DMS153 (cell line): ENCODE measurements around the gene TENT5C.

Source experiments
- DNase-seq: peaks from one replicate; lab custom pipeline; 2025; lab: John Stamatoyannopoulos, UW

TENT5C gene

DNA sequence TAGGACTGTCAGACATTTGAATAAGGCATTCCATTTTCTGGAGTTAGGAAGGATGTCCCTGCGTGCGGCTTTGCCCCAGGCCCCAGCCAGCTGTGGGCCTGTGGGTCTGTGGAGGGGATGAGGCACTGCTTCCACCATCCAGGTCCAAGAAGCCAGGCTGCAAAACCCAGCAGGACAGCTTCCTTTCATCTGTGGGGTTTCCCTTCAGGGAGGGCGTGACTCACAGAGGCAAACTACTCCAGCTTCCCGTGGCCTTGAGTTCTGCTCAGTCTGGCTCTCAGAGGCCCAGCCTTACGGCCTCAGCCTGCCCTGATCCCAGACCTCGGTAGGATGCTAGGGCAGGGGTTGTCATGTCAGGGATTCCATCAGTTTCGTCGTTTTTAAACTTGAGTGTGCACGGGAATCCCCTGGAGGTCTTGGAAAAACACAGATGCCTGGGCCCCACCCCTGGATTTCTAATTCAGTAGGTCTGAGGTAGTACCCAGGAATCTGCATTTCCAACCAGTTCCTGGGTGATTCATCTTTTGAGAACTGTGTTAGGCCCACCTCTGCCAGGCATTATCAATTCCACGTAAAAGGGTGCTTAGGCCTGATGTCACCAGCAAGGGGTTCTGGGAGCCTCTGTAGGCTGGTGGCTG, 32.3 kb upstream of the TENT5C start:
- DNase-seq: no peak

DNA sequence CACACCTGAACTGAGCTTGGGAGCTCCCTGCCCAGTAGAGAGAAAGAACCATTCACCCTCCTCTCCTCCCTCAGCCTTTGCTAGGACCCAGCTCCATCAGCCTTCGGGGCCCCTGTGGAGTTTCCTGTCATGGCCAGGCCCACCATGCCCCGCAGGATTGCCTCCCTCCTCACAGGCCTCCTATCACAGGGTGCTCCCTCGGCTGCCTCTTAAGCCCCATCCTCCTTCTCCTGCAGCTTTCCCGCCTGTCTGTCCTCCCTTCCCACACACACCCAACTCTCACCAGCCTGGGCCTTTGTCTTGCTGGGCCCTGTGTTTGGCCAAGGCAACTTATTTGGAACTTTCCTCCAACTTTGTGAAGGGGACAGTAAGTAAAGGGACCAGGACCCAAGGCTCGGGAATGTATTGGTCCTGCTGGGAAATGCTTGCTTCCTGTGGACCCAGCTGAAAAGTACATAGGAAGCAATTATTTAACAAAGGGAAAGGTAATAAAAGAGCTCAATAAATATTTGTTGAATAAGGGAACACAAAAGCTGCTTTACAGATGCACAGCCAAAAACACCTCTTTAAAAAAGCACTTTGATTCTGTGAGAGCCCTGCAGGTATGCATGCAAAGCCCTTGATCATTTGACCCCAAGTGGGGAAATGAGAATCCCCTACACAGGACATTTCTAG, 31.6 kb upstream of the TENT5C start:
- peak; percentile 84 for DNase-seq

DNA sequence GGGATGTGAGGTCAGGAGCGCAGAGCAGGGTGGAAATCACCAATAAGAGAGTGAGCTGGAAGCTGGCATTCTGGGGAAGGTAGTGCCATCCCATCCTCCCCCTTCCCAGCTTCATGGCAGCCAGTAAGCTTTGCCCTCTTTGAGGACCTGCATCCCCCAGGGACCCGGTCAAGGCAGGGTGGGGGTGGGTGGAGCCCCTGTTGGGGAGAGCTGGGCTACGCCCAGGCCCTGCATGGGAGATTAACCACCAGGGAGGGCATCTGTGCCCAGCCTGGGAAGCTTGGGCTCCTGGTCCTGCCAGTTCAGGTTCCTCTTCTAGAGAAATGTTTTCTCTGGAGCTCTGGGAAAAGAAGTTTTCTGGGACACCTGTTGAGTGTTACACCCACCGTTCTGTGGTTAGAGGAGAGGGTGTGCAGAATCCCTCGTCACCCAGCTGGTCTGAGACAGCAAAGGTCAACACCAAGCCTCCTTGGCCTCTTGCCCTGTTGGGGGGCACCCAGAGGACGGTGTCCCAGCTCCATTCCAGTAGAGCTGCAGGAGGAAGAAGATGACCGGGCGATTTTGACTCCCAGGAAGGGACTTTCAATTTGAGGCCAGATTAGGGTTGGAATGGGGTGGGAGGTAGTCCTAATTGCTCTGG, 30.1 kb upstream of the TENT5C start:
- no peak for DNase-seq

DNA sequence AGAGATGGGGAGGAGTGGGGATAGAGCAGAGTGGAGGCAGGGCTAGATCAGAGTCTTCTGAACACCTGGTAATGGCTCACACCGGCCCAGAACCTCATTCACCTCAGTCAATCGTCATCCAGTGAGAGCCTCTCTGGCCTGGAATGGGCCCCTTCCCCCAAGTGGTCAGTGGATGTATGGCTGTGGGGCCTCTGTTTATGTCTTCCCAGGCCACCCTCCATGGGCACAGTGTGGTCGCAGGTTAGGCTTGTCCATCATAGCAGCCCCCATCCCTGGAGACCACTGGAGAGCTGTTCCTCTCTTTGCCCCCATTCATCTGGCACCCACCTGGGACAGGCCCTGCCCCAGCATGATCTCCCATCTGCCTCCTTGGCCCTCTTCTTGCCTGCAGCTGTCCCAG, 29.6 kb upstream of the TENT5C start:
- DNase-seq: no peak

DNA sequence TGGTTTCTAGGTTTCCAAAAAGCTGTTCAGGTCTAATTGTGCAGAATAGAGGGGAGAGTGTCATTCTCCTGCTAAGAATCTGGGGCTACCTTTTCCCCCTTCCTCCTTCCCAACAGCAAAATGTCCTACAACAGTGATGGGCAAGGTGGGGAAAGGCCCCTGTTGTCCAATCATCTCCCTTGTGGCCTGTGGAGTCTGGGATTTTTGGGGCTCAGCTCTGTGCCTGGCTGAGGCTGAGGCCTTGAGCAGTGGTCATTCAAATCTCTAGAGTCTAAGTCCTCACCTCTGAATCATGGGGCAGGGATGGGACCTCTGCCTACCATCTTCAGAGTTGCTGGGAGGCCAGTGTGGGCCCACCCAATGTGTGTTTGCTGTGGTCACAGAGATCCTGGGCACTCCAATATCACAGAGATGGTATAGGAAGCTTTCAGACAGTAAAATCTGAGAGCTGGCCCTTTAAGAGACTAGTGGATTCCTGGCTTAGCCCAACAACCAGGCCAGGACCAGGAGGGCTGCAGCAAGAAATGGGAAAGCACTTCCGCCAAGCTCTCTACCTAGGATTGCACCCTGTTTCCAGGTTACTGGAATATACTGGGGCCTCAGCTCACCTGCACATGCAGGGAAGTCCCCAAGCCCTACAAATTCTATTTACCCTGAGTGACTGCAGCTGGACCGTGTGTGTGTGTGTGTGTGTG, 28.5 kb upstream of the TENT5C start:
- no peak for DNase-seq

DNA sequence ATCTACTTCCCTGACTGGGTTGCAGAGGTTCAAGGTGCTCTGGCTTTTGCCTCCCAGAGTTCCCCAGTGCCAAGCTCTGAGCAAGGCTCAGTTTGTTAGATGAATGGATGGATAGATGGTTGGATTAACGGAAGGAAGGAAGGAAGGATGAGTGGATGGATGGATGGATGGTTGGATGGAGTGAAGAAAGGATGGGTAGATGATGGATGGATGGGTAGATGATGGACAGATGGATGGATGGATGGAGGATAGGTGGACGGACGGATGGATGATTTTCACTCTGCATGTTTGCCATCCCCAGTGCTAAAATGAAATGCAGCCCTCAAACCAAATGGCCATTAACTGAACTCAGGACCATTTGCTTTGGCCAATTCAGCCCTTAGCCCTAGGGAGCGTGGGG, 27.4 kb upstream of the TENT5C start:
- DNase-seq: no peak

DNA sequence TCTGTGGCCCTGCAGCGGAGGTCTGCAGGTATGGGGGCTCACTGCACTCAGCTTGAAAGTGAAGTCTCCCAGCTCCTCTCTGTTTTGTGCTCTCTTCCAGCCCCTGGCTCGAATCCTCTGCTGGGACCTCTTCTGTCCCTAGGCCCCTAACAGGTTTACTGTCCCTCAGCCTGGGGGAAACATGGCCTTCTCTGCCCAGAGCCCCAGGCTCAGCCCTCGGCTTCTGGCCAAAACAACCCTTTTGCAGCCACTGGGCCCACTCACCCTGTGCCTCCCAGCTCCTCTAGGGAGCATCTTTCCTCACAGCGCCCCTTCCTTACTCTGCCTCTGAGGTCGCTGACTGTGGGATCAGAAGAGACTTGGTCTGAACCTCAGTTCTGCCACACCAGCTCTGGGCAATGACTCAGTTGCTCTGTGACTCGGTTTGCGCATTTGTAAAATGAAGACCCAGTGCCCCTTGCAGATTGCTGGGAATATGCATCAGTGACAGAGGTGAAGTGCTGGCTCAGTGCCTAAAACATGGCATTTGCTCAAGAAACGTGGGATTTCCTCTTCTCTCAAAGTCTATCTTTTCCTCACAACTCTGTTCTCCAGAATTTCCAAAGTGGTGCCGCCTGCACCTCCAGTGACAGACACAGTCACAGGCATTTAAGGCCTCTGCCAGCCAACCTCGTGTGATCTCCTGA, 26.5 kb upstream of the TENT5C start:
- DNase-seq: no peak

DNA sequence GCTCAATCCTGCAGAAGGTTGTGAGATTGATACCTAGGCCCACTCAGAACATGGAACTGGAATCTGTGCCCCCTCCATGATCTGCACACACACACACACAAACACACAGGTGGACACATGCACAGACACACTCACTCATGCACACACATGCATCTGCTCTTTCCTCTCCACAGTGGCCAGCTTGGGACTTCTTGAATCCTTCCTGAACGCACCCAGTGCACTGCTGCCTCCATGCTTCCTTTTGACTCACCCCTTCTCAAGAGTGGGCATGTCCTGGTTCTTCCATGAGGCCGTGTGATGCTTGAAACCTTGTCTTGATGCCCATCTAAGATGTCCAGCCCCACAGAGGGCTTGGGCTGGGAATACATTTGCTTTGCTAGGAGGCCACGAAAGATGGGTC, 25.4 kb upstream of the TENT5C start:
- no peak for DNase-seq

DNA sequence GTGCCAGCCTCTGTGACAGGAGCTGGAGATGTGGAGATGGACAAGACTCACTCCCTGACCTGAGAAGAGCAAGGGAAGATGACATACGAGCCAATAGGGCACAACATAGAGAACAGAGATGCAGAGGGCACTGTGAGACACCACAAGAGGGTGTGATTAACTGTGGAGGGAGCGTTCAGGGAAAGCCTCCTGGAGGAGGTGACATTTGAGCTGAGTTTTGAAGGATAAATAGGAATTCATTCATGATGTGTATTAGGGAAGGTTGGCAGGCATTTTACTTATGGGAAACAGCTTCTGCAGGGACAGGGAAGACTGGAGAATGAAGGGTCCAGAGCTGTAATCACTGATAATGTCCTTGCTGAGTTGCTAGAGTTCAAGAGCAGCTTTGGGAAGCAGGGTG, 25.0 kb upstream of the TENT5C start:
- DNase-seq: no peak

DNA sequence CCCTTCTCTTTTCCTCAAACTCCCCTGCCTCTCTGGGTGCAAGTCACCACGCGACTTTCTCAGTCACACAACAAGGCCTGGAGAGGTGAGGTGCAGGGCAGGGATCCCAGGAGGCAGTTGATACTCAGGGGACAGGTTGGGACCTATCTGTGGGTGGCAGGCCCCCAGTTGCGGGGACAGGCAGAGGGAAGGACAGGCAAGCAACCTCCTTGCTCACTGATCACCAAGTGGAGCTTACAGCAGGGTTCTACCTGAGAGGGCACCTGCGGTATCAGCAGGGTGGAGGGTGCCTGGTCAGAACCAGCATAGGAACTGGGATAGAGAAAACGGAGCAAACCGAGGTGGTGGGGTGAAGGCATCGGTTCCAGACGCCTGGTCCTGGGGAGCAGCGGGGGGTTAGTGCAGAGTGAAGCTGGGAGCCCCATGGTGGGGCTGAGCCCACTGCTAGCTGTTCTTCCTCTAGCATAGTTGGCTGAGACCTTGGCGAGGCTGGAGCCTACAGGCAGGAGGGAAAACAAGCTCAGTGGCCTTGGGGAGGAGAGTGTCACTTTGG, 24.4 kb upstream of the TENT5C start:
- DNase-seq: no peak

DNA sequence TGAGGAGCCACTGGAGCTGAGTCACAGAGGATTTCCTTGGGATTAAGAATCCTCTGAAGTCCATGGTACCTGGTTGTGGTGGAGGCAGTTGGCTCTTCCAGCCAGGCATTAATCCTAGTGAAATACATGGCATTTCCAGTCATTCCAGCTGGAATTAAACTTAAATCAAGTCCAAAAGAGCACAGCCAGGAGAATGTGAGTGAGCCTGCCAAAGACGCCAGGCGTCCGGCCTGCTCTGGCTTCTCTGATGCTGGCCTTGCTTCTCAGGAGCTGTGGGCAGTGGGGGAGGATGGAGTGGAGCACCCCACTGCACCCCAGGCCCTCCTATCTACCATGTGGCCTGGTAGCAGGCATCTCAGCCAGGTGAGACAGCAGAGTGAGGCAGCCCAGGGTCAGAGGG, 23.4 kb upstream of the TENT5C start:
- DNase-seq: no peak

DNA sequence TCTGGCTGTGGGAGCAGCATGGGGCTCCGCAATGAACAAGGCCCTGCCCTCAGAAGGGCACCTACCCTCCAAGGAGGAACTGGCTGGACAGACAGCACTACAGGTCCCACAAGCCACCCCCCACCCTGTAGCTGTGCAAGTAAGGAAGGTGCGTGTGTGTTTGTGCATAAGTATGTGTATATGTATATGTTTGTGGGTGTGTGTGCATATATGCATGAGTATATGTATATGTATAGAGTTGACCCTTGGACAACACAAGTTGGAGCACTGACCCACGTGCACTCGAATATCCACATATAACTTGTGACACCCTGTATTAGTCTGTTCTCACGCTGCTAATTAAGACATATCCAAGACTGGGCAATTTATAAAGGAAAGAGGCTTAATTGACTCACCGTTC, 22.6 kb upstream of the TENT5C start:
- DNase-seq: no peak

DNA sequence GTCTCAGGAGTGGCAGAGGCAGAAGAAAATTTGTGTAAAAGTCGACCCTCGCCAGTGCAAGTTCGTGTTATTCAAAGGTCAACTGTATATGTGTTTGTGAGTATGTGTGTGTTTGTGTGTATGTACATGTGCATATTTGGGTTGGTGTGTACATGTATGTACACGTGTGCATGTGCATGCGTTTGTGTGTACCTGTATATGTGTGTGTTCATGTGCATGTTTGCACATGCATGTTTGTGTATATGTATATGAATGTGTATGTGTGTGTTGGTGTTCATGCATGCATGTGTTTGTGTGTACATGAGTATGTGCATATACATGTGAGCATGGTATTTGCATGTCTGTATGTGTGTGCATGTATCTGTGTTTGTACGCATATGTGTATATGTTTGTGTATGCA, 21.7 kb upstream of the TENT5C start:
- DNase-seq: no peak

DNA sequence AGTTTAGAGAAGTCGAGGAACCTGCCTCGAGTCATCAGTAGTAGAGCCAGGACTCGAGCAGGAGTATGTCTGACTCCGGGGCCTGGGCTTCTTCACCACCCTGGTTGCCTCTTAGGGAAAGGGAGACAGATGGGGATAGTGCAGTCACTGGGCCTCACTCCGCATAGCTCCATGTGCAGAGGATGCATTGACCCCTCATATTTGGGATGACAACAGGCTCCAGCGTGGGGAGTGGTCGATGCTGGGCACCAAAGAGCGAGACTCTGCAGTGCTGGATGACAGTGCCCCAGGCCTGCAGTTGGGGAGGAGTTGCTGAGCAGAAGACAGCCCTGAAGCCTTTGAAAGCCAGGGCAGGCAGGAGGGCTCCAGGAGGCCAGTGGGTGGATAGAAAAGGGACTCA, 20.8 kb upstream of the TENT5C start:
- no peak for DNase-seq

DNA sequence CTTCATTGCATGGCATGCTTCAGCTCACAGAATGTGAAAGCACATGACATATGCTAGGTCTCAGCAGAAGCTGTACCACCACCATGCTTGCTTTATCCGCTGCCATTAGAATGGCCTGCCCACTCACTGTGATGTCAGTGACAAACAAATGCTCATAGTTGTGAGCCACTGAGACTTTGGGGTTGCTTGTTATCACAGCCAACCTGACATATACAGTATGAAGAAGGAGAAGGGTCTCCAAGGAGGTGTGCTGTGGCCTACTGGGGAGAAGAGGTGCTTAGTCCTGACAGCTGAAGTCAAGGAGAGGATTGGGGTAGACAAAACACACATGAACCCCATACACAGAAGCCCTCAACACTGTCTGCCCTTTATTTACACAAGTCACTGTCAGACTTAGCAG, 19.5 kb upstream of the TENT5C start:
- DNase-seq: no peak

DNA sequence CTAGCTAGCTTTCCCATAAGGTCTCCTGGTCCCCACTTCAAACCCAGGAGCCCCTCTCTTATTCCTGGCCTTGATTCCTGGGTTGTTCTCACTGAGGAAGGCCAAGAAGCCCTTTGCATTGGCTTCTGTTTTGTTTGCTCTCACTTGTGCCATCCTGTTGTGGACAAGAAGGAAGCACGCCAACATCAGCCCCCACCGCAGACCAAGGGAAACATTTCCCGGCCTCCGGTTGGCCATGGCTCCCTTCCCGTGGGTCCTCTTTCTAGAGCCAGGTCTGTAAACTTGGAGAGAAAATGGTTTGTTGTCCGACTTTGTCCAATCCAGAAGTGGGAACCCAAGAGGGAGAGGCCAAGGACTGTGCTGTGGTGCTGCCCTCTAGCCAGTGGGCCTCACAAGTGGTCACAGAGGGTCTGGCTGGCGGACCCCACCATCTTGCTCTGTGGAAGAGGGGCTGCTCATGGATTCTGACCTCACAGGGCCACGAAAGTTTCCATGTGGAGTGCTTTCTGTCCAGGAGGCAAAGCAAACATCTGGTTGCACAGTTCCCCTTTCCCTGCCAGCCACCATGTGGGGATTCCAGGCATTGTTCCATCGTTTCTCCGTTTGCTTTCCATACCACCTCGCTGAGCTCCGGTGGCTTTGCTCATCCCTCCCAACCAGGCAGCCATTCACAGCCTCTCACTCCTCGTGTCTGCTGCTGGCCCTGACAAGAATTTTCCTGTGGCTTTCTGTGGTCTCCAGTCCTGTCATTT, 18.9 kb upstream of the TENT5C start:
- DNase-seq: no peak

DNA sequence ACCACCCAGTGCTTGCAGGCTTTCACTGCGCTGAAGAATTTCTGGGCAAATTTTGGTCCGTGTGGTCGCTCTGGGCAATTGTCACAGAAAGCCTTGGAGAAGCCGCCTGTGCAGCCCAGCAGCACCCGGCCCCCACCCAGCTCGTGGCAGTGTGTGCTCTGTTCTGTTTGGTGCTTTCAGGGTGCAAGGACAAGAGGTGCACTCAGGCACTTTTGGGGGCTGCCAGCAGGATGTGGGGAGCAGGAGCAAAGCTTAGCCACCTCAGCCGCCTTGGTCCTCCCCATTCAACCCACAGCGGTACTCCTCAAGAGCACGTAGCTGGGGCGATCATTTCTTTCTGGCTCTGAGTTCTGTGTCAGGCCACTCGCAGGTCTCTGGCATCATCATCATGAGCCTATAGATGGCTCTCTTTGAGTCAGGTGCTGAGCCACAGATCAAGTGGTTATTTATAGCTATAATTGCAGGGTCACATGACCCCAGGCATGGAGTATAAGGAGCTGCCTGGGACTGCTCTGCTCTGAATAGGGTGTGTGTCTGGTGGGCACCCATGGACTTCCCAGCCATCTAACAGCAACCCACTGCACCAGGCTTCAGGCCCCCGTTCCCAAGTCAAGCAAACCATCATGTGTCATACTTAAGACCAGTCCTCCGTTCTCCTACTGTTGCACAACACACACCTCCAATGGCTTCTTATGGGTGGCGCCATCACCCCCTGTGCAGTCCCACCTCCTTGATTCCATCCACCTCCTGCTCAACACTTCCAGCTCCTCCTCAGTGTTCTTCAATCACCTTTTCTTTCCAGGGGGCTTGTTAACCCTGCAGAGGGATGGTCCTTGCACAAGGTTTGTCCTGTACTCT, 18.1 kb upstream of the TENT5C start:
- DNase-seq: no peak

DNA sequence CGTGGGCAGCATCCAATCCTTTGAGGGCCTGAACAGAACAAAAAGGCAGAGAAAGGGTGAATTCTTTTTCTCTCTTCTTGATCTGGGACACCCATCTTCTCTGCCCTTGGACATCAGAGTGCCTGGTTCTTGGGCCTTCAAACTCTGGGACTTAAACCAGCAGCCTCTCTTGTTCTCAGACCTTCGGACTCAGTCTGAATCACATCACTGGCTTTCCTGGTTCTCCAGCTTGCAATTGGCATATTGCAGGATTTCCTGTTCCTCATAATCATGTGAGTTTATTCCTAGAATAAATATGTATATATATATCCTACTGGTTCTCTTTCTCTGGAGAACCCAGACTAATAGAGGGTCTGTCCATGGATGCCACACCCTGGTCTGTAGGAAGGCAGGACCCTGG, 16.3 kb upstream of the TENT5C start:
- no peak for DNase-seq

DNA sequence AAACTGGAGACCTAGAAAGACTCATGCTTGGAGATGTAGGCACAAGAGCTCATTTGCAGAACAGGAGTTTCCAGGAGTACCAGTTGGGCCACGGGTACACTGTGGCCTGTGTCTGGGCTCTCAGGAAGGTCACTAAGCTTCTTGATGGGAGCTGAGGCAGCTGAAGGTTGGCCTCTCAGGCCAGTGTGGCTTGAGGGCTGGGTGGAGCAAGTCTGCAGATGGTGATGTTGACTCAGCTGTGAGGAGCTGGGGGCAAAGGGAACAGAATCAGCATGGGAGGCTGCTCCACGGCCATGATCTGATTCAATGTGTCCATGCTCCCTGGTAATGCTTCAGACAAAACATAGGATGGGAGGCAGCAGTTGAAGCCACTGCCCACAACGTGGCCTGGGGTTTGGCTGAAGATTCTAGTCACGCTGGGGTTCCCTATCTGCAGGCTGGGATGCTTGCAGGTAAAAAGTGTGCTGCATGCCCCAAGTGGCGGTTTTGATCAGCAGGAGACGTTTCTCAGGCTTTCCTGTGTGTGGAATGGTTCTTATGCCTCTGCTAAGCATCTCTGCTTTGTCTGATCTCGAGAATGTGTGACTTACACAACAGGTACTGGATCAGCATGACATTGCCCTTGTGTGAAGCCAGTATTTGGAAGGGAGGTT, 15.4 kb upstream of the TENT5C start:
- peak; percentile 20 for DNase-seq

DNA sequence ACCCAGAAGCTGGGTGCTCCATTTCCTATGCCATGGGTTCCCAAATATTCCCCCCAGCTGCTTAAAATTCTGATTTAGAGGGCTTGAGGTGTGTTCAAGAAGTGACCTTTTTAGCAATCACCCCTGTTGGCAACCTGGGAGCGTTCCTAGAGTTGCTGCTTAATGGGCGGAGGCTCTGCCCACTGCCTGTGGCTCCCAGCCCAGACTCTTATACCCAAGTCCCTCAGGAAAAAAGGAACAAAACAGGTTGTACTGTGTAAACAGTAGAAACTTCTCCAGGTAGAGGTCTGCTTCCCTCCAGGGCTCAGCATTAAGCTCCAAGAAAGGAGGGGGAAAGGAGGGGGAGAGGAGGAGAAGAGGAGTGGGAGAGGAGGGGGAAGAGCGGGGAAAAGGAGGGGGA, 14.6 kb upstream of the TENT5C start:
- DNase-seq: no peak
